Measurements from ENCODE around the gene TAB2. TPM values are rescaled to one million over a fixed set of nuclear protein-coding genes. Genes with fewer than 3 reads are reported as not detected.

Gene TAB2
- total RNA-seq, 1 donor from 2014 or later, result 50.6 TPM

DNA sequence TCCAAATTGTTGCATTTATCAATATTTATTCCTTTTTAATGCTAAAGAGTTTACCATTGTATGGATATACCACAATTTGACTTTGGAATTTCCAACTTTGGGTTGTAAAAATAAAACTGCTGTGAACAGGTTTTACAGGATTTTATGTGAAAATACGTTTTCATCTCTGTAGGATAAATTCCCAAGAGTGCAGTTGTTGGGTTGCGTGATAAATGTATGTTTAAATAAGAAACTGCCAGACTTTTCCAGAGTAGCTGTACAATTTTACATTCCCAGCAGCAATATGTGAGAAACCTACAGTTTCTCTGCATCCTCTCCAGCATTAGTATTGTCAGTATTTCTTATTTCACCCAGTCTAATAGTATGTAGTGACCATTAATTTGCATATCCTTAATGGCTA is 12.6 kb downstream of the TAB2 start:
- no peaks in the 10 kb centered on the region for H3K9me3 Mint-ChIP-seq (ENCODE audit: unreplicated experiment)

GRCh38 chr6:149331043-149331807 is 13.7 kb downstream of the TAB2 start:
- TF ChIP-seq, protein P1, sequence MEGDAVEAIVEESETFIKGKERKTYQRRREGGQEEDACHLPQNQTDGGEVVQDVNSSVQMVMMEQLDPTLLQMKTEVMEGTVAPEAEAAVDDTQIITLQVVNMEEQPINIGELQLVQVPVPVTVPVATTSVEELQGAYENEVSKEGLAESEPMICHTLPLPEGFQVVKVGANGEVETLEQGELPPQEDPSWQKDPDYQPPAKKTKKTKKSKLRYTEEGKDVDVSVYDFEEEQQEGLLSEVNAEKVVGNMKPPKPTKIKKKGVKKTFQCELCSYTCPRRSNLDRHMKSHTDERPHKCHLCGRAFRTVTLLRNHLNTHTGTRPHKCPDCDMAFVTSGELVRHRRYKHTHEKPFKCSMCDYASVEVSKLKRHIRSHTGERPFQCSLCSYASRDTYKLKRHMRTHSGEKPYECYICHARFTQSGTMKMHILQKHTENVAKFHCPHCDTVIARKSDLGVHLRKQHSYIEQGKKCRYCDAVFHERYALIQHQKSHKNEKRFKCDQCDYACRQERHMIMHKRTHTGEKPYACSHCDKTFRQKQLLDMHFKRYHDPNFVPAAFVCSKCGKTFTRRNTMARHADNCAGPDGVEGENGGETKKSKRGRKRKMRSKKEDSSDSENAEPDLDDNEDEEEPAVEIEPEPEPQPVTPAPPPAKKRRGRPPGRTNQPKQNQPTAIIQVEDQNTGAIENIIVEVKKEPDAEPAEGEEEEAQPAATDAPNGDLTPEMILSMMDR (IDR thresholded peaks at IDR 0.05), result no peak
- peaks cover 57% of the 10 kb centered on the region for H3K4me1 Mint-ChIP-seq (ENCODE audit: unreplicated experiment)
- H3K9me3 Mint-ChIP-seq (ENCODE audit: unreplicated experiment), result no peaks in the 10 kb centered on the region
- H3K27me3 Mint-ChIP-seq (ENCODE audit: unreplicated experiment), result no peaks in the 10 kb centered on the region
- no peaks in the 10 kb centered on the region for H3K36me3 Mint-ChIP-seq (ENCODE audit: unreplicated experiment)
- H3K4me3 Mint-ChIP-seq (ENCODE audit: unreplicated experiment), result no peak overlapping the region
- no peak for DNase-seq (ENCODE audit: extremely low spot score, unreplicated experiment)
- H3K27ac Mint-ChIP-seq (ENCODE audit: unreplicated experiment), result no peak overlapping the region

More for the DNA sequence above, 12.6 kb downstream of the TAB2 start:
- Mint-ChIP-seq H3K27ac (ENCODE audit: unreplicated experiment) (no peak overlapping the region), H3K4me3 (ENCODE audit: unreplicated experiment) (no peak overlapping the region), H3K4me1 (ENCODE audit: unreplicated experiment) (peaks cover 62% of the 10 kb centered on the region), H3K36me3 (ENCODE audit: unreplicated experiment) (no peaks in the 10 kb centered on the region), H3K27me3 (ENCODE audit: unreplicated experiment) (no peaks in the 10 kb centered on the region)
- DNase-seq (ENCODE audit: extremely low spot score, unreplicated experiment), result no peak
- TF ChIP-seq, protein P1 (IDR thresholded peaks at IDR 0.05), result no peak

DNA sequence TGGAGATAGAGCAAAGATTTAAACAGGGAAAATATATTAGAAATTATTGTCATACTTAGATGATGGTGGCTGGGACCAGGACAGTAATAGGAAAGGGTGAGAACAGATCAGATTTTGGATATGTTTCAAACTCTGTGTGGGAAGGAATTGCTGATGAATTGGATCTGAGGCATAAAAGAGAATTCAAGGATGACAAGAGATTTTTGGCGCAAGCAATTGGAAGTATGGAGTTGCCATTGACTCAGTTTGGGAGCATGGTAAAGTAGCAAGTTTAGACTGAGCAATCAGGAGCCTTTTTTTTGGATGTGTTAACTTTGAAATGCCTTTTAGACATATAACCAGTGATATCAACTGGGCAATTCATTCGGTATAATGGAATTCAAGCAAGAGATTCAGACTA is 14.4 kb downstream of the TAB2 start:
- Mint-ChIP-seq H3K27me3 (ENCODE audit: unreplicated experiment) (no peaks in the 10 kb centered on the region), H3K4me3 (ENCODE audit: unreplicated experiment) (no peak overlapping the region), H3K36me3 (ENCODE audit: unreplicated experiment) (no peaks in the 10 kb centered on the region), H3K27ac (ENCODE audit: unreplicated experiment) (no peak overlapping the region), H3K9me3 (ENCODE audit: unreplicated experiment) (no peaks in the 10 kb centered on the region), H3K4me1 (ENCODE audit: unreplicated experiment) (peaks cover 61% of the 10 kb centered on the region)
- TF ChIP-seq, protein P1 (IDR thresholded peaks at IDR 0.05), result no peak
- DNase-seq (ENCODE audit: extremely low spot score, unreplicated experiment), result no peak

GRCh38 chr6:149332602-149333265 is 15.2 kb downstream of the TAB2 start:
- Mint-ChIP-seq H3K9me3 (ENCODE audit: unreplicated experiment) (no peaks in the 10 kb centered on the region), H3K27me3 (ENCODE audit: unreplicated experiment) (no peaks in the 10 kb centered on the region), H3K4me3 (ENCODE audit: unreplicated experiment) (no peak overlapping the region), H3K27ac (ENCODE audit: unreplicated experiment) (peak overlapping the region; percentile 17), H3K36me3 (ENCODE audit: unreplicated experiment) (no peaks in the 10 kb centered on the region), H3K4me1 (ENCODE audit: unreplicated experiment) (peaks cover 70% of the 10 kb centered on the region)
- DNase-seq (ENCODE audit: extremely low spot score, unreplicated experiment), result no peak
- TF ChIP-seq, protein P1 (IDR thresholded peaks at IDR 0.05), result no peak

GRCh38 chr6:149333266-149333620 is 15.7 kb downstream of the TAB2 start:
- TF ChIP-seq, protein P1 (IDR thresholded peaks at IDR 0.05), result no peak
- Mint-ChIP-seq H3K4me3 (ENCODE audit: unreplicated experiment) (no peak overlapping the region), H3K27ac (ENCODE audit: unreplicated experiment) (no peak overlapping the region), H3K4me1 (ENCODE audit: unreplicated experiment) (peaks cover 74% of the 10 kb centered on the region), H3K27me3 (ENCODE audit: unreplicated experiment) (no peaks in the 10 kb centered on the region), H3K9me3 (ENCODE audit: unreplicated experiment) (no peaks in the 10 kb centered on the region), H3K36me3 (ENCODE audit: unreplicated experiment) (no peaks in the 10 kb centered on the region)
- no peak for DNase-seq (ENCODE audit: extremely low spot score, unreplicated experiment)

Data from osteocyte (in vitro differentiated cells).